GM18526 (cell line): Measurements from ENCODE around the gene DMRT2.

Experiments used
- POLR2A ChIP-seq: IDR thresholded peaks from 3 replicates; pipeline ENCODE4 v1.6.1; 2011; ENCODE audit not compliant: insufficient read length; ENCODE audit errors: extremely low read depth

Gene DMRT2

DNA sequence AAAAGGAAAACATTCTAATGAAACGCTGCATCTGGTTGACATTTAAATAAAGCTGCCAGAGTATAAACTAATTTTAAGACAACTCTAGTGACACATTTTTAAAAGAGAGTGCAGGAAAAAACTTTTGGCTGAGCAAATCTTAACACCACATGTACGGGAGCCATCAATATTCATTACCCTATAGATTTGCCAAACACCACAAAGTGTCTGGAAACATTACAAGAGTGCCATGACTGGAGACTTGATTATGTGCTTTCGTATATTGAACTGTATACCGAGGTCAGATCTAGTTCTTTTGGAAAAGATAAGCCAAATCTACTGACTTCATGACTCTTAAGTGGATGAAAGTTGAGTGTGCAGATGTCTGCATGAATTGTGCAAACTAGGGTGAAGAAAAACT, 10.6 kb upstream of the DMRT2 start:
- no peak for TF ChIP-seq POLR2A

GRCh38 chr9:1042466-1042865, 7.7 kb upstream of the DMRT2 start:
- TF ChIP-seq POLR2A, result no peak

DNA sequence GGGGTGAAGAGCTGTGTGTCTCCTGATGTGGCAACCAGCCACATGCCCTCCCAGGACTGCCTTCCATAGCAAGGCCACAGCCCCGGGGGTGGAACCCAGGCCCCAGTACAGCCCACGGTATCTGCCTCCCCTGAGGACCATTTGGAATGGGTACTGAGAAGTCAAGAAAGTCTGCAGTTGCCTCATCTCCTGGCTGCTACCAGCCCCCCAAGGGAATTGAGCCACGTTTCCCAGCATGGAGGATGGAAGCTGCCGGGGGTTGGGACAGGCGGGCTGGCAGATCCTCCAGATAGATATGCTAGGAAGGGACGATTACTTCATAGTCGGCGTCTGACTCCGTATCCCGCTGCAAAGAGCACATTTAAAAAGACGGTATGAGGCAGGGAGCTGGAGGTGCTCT, 5.5 kb upstream of the DMRT2 start:
- TF ChIP-seq POLR2A, result no peak

DNA sequence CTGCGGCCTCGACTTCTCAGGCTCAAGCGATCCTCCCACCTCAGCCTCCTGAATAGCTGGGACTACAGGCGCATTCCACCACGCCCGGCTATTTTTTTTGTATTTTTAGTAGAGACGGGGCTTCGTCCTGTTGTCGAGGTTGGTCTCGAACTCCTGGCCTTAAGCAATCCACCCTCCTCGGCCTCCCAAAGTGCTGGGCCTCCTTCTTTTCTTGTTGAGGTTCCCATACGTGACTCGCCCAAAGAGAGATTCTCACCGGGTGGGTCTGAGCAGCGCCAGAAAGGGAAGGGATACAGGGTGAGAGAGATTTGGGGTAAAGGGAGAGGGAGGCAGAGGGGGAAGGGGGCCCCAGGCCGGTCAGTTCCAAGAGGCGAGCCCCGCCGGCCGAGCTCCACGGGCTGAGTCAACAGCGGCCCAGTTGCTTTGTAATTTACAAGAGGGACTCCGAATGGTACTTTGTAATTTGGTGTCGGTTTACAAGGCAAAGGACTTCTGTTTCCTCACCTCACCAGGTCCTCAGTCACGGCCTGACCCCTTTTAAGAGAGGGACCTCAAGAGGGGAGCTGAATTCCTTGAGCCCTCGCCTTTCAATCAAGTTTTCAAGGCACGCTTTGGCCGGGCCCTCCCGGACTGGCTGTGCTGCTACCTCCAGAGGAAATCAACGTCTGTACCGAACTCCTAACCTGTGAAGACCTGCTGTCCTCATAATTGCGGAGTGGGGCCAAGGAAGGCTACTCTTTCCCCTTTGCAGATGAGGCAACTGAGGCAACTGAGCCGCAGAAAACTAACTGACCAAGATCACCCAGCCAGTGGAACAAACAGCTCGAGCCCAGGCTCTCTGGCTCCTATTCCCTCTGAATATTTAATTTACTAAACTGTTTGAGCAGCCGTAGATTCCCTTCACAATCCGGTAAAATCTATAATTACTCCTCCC, 3.3 kb upstream of the DMRT2 start:
- no peak for TF ChIP-seq POLR2A

DNA sequence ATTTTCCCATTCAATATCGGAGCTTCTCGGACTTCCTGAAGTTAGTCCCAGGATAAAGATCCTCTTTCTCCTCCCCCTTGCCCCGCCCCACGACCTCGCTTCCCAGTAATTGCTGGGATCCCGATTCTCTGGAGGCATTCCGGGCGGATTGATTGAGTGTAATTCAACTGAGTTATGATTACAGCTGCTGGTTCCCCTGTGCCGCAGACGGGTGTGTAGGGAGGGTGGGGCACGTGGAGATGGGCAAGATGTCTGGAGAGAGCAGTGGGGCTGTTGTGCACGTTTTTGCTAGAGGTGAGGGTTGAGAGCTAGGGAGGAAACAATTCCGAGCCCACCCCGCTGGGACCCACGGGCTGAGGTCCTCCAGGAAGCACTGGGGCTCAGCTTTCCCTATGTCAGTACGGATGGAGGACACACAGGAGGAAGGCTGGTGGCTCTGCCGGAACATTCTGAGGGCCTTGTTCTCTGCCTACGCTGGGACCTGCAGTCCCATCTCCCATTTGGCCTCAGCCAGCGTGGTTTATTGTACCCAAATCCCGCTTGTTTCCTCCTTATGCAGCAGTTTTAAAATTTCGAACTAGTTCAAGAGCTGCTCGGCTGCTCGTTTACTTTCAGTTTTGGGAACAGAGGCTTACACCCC, 2.4 kb upstream of the DMRT2 start:
- no peak for TF ChIP-seq POLR2A

- no peak for TF ChIP-seq POLR2A
Measured at GRCh38 chr9:1048231-1048619, 1.9 kb upstream of the DMRT2 start.

DNA sequence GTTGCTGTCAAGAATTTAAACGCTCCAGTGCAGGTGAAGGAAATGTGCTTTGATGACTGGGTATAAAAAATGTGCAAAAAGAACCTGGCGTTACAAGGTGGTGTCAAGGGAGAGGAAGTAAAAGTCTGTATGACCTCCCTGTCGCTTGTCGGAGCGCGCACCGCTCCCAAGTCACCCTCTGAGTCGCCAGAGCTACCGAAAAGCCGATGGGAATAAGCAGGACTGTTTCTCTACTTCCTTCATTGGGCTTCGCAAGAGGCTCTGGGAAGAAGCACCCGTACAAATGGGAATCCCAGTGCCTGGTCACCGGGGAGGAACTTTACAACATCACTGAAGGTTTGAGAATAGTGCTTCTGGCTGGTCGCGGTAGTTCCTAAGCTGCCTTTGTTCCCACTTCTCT, 1.3 kb upstream of the DMRT2 start:
- TF ChIP-seq POLR2A, result no peak

DNA sequence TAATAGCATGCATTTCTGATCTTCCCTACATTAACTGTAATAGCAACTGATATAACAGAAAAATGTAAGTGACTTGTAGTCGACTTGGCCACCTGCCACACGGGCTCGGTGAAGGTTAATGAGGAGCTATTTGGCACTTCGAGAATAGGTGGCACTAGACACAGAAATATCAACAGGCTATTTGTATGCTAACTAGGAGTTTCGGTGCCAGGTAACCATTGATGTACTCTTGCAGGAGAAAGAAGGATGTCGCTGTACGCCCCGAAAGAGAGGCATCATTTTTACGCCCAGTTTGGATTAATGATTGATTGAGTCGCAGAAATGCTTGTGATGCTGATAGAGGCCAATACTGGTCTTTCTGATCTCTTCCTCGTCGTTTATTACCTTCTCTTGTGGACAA, 516 bp upstream of the DMRT2 start:
- no peak for TF ChIP-seq POLR2A

GRCh38 chr9:1051210-1051583, 1.0 kb downstream of the DMRT2 start:
- no peak for TF ChIP-seq POLR2A

GRCh38 chr9:1051584-1052275, 1.6 kb downstream of the DMRT2 start:
- no peak for TF ChIP-seq POLR2A

DNA sequence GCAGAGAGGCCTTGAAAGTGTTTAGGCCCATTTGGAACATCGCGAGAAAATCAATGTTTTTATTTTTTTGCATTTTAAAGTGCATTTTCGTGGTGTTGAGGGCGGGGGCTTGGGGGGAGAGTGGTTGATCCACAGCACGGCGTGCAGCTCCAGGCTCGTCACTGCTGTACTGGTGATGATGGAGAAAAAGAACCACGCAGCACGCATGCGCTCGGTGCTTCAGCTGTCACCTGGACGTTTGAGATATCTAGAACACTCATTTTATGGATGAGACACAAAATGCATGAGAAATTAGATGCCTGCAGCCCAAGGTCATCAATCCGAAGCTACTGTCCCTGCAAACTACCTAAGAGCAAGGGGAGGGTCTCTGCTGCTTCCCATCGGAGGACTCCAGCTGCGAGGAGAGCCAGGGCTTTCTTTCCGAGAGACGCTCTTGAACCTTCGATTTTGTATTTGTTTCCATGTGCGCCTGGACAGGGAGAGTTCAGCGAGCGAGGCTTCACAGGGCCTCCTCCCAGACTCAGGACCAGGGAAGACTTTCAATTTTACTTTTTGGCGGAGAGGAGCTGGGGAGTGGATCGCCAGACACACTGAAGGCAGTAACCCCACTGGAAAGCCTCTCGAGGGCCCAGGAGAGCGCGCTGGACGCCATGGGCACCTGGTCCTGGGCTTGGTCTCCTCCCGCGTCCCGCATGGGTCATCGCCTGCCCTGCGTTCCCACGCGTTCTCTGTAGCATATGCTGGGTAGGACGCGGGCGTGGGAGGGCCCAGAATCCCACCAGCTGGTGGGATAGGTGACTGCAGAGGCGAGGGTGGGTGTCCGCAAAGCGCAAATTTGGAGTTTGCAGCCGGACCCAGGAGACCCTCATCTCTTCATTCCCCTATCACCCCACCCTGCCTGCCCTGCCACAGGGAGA, 2.5 kb downstream of the DMRT2 start:
- no peak for TF ChIP-seq POLR2A

DNA sequence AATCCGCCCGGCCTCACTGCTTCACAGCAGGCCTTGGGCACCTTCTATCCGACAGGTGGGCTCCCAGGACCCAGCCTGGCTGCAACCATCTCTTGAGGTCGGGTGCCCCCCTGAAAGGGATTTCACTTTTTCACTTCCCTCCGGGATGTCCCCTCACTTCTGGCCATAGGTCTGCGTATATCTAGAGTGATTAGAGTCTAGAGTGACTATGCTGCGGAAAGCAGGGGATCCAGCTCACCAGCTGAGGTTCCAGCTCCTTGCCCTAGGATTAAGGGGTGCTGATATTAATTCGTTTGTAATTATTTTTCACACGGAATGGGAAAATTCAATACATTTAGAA, 3.1 kb downstream of the DMRT2 start:
- TF ChIP-seq POLR2A, result no peak

GRCh38 chr9:1053986-1054425, 3.8 kb downstream of the DMRT2 start:
- TF ChIP-seq POLR2A, result no peak

- TF ChIP-seq POLR2A, result no peak
Measured at GRCh38 chr9:1055166-1055565, 5.0 kb downstream of the DMRT2 start.

- no peak for TF ChIP-seq POLR2A
Measured at GRCh38 chr9:1057910-1058309, 7.8 kb downstream of the DMRT2 start.
